Mesothelial cell of epicardium (in vitro differentiated cells): ENCODE data around the gene THNSL1. TPM values are rescaled to one million over a fixed set of nuclear protein-coding genes. Genes with fewer than 3 reads are reported as not detected.

Source experiments
- DNase-seq, 2 experiments: peaks; one replicate each; pipeline ENCODE4 v3.0.0; 2021; ENCODE audit warnings: low spot score in 2 of 2; ENCODE audit not compliant: unreplicated experiment in 2 of 2
- H3K27ac Mint-ChIP-seq: 2 replicates; pipeline ENCODE4 v1.8.0; 2021; ENCODE audit warnings: mixed read lengths
- H3K27me3 Mint-ChIP-seq: 2 replicates; pipeline ENCODE4 v1.8.0; 2021; ENCODE audit warnings: low read depth, mixed read lengths
- H3K36me3 Mint-ChIP-seq: 2 replicates; pipeline ENCODE4 v1.8.0; 2021; ENCODE audit warnings: mixed read lengths
- H3K4me1 Mint-ChIP-seq: 2 replicates; pipeline ENCODE4 v1.8.0; 2021; ENCODE audit warnings: mixed read lengths
- H3K4me3 Mint-ChIP-seq: 2 replicates; pipeline ENCODE4 v1.8.0; 2021; ENCODE audit warnings: mild to moderate bottlenecking, moderate library complexity, mixed read lengths
- H3K9me3 Mint-ChIP-seq: 2 replicates; pipeline ENCODE4 v1.8.0; 2021; ENCODE audit warnings: mixed read lengths
- total RNA-seq: library from RNA; stranded (reverse); gene quantifications from 3 replicates; pipeline ENCODE4 v1.2.1, GENCODE V29; 2021
- TF ChIP-seq, protein P1 (sequence below): fragments of 200-600 bp; sonication (generic); IDR thresholded peaks from one replicate; pipeline ENCODE4 v1.5.0; 2021; ENCODE audit warnings: antibody characterized with exemption; ENCODE audit not compliant: unreplicated experiment

Gene THNSL1
- total RNA-seq, 1 donor from 2014 or later: 7.4 TPM

DNA sequence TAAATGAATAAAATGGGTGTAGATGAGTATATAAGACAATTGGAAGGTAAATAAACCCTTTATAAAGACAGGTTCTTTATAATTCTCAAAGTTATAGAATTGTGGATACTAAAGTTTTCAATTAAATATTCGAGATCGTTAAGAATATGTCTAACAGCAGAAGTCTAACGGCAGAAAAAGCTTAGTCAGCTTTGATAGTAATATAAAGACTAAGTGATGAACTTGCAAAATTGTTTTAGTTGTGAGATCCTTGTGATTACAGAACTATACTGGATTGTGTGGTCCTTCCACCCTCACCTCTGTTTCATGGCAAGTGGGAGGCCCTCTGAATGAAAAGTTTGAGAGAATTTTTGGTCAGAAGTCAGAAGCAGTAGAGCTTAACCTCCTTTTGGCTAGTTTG, 2.3 kb downstream of the THNSL1 start:
- H3K27ac Mint-ChIP-seq: no peak overlapping the region
- H3K9me3 Mint-ChIP-seq: no peaks in the 10 kb centered on the region
- H3K36me3 Mint-ChIP-seq: peaks cover 8% of the 10 kb centered on the region
- H3K4me1 Mint-ChIP-seq: peaks cover 28% of the 10 kb centered on the region
- no peaks in the 10 kb centered on the region for H3K27me3 Mint-ChIP-seq
- H3K4me3 Mint-ChIP-seq: no peak overlapping the region
- no peak for DNase-seq
- TF ChIP-seq, protein P1, sequence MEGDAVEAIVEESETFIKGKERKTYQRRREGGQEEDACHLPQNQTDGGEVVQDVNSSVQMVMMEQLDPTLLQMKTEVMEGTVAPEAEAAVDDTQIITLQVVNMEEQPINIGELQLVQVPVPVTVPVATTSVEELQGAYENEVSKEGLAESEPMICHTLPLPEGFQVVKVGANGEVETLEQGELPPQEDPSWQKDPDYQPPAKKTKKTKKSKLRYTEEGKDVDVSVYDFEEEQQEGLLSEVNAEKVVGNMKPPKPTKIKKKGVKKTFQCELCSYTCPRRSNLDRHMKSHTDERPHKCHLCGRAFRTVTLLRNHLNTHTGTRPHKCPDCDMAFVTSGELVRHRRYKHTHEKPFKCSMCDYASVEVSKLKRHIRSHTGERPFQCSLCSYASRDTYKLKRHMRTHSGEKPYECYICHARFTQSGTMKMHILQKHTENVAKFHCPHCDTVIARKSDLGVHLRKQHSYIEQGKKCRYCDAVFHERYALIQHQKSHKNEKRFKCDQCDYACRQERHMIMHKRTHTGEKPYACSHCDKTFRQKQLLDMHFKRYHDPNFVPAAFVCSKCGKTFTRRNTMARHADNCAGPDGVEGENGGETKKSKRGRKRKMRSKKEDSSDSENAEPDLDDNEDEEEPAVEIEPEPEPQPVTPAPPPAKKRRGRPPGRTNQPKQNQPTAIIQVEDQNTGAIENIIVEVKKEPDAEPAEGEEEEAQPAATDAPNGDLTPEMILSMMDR: no peak

DNA sequence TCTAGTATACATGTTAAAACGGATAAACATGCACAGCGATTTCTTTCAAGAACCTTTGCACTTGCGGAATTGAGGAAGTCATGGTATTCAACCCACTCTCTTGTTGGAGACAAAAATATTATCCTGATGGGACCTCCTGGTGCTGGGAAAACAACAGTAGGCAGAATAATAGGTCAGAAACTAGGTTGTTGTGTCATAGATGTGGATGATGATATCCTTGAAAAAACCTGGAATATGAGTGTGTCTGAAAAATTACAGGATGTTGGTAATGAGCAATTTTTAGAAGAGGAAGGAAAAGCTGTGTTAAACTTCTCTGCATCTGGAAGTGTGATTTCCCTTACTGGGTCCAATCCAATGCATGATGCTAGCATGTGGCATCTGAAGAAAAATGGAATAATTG, 6.9 kb downstream of the THNSL1 start:
- Mint-ChIP-seq H3K4me1 (peaks cover 30% of the 10 kb centered on the region), H3K9me3 (peaks cover under 1% of the 10 kb centered on the region), H3K36me3 (peaks cover 12% of the 10 kb centered on the region), H3K4me3 (no peak overlapping the region), H3K27ac (no peak overlapping the region), H3K27me3 (no peaks in the 10 kb centered on the region)
- TF ChIP-seq, protein P1: no peak
- no peak for DNase-seq

DNA sequence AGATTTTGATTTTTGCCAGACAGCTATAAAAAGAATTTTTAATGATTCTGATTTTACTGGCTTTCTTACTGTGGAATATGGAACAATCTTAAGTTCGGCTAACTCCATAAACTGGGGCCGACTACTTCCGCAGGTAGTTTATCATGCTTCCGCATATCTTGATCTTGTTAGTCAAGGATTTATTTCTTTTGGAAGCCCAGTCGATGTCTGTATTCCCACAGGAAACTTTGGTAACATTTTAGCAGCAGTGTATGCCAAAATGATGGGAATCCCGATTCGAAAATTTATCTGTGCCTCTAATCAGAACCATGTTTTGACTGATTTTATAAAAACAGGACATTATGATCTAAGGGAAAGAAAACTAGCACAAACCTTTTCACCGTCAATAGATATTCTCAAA, 8.1 kb downstream of the THNSL1 start:
- peaks cover 28% of the 10 kb centered on the region for H3K4me1 Mint-ChIP-seq
- peaks cover 12% of the 10 kb centered on the region for H3K36me3 Mint-ChIP-seq
- peaks cover 7% of the 10 kb centered on the region for H3K9me3 Mint-ChIP-seq
- no peaks in the 10 kb centered on the region for H3K27me3 Mint-ChIP-seq
- H3K27ac Mint-ChIP-seq: no peak overlapping the region
- TF ChIP-seq, protein P1: no peak
- H3K4me3 Mint-ChIP-seq: no peak overlapping the region
- DNase-seq: no peak

DNA sequence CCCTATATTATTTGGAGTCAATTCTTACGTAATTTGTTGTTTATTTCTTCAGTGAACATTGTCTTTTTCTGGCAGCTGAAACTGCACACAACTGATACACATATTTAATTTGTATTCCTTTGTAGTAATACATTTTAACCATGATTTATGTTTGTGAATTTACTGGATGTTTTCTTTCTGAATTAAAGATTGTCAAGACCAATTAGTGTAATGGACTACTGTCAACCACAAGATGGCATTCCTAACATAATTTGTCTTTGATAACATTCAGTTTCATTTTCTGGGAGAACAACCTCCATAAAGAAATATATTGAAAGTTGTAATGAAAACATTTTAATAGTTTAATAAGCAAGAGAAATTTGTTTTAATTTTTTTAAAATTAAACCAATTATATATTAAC, 10.1 kb downstream of the THNSL1 start:
- Mint-ChIP-seq H3K36me3 (peaks cover 18% of the 10 kb centered on the region), H3K4me1 (peaks cover 28% of the 10 kb centered on the region)

GRCh38 chr10:25028711-25029110, 12.3 kb downstream of the THNSL1 start:
- peaks cover 22% of the 10 kb centered on the region for H3K4me1 Mint-ChIP-seq
- no peaks in the 10 kb centered on the region for H3K27me3 Mint-ChIP-seq
- TF ChIP-seq, protein P1: no peak
- H3K27ac Mint-ChIP-seq: no peak overlapping the region
- H3K4me3 Mint-ChIP-seq: no peak overlapping the region
- H3K36me3 Mint-ChIP-seq: peaks cover 10% of the 10 kb centered on the region
- H3K9me3 Mint-ChIP-seq: peaks cover 16% of the 10 kb centered on the region
- DNase-seq: no peak

More for the DNA sequence above, 10.1 kb downstream of the THNSL1 start:
- Mint-ChIP-seq H3K27me3 (no peaks in the 10 kb centered on the region), H3K9me3 (peaks cover 16% of the 10 kb centered on the region), H3K4me3 (no peak overlapping the region), H3K27ac (peak overlapping the region; percentile 53)
- no peak for DNase-seq
- TF ChIP-seq, protein P1: no peak

GRCh38 chr10:25029519-25029918, 13.1 kb downstream of the THNSL1 start:
- Mint-ChIP-seq H3K4me1 (peaks cover 14% of the 10 kb centered on the region), H3K36me3 (peaks cover 6% of the 10 kb centered on the region), H3K27me3 (no peaks in the 10 kb centered on the region), H3K9me3 (peaks cover 16% of the 10 kb centered on the region), H3K4me3 (no peak overlapping the region), H3K27ac (no peak overlapping the region)
- DNase-seq: no peak
- TF ChIP-seq, protein P1: no peak
